Panc1 (cell line): ENCODE results near the gene NLRP1. TPM values are rescaled to one million over a fixed set of nuclear protein-coding genes. Genes with fewer than 3 reads are reported as not detected.

ENCODE experiments used
- ATAC-seq: fragments of 200-7000 bp; cut with Tn5 transposase; 2 replicates; pipeline ENCODE4 v1.9.1; 2020; ENCODE audit warnings: mild to moderate bottlenecking, moderate library complexity
- BruUV-seq: library from RNA; stranded (reverse); fragments of 400-500 nt; replicated peaks from 2 replicates; lab custom pipeline; 2021; lab: Mats Ljungman, UMichigan
- CTCF ChIA-PET: fragments of 300-600 bp; sonication (Branson Sonifier 250); formaldehyde crosslinking; loops from one replicate; lab custom pipeline; 2022; ENCODE audit warnings: antibody characterized with exemption; lab: Charles Lee
- POLR2A ChIA-PET: fragments of 300-600 bp; sonication (Branson Sonifier 250); formaldehyde crosslinking; loops from one replicate; lab custom pipeline; 2022; ENCODE audit warnings: antibody characterized with exemption; lab: Charles Lee
- DNase-seq: peaks from one replicate; pipeline ENCODE4 v3.0.0-alpha.2; 2010; ENCODE audit warnings: low read depth, low spot score
- H3K27ac ChIP-seq: 2 replicates; pipeline ENCODE4 v1.5.1; 2011; ENCODE audit warnings: mild to moderate bottlenecking, low read length, inconsistent platforms
- H3K27me3 ChIP-seq: fragments of 200-500 bp; sonication (Bioruptor generic); 2 replicates; pipeline ENCODE4 v1.6.0; 2014; ENCODE audit warnings: low read length, inconsistent platforms; ENCODE audit not compliant: control insufficient read depth, insufficient read depth
- H3K36me3 ChIP-seq: fragments of 200-500 bp; sonication (Bioruptor generic); 2 replicates; pipeline ENCODE4 v1.5.1; 2014; ENCODE audit warnings: inconsistent platforms, mild to moderate bottlenecking, low read length, moderate library complexity; ENCODE audit not compliant: control insufficient read depth, insufficient read depth
- H3K4me1 ChIP-seq: 2 replicates; pipeline ENCODE4 v1.5.1; 2011; ENCODE audit warnings: inconsistent platforms, mild to moderate bottlenecking, low read length, moderate library complexity; ENCODE audit not compliant: control insufficient read depth, insufficient read depth
- H3K4me3 ChIP-seq, 2 experiments: 2 replicates each; pipeline ENCODE4 v1.5.1; 2011 to 2012; ENCODE audit warnings: low read depth in 2 of 2, low read length in 2 of 2, mild to moderate bottlenecking in 2 of 2, inconsistent platforms in 1 of 2, moderate library complexity in 1 of 2
- H3K9me3 ChIP-seq: fragments of 200-500 bp; sonication (Bioruptor generic); 2 replicates; pipeline ENCODE4 v1.5.1; 2014; ENCODE audit warnings: low read depth, mild to moderate bottlenecking, inconsistent platforms, low read length, moderate library complexity; ENCODE audit not compliant: control insufficient read depth, insufficient read depth
- POLR2AphosphoS5 ChIP-seq: IDR thresholded peaks from 2 replicates; pipeline ENCODE4 v1.6.1; 2012; ENCODE audit warnings: mild to moderate bottlenecking, low read depth, low read length, moderate library complexity
- REST ChIP-seq, 2 experiments: IDR thresholded peaks; 2 replicates each; pipeline ENCODE4 v1.6.1; 2011 to 2012; ENCODE audit warnings: low read depth in 2 of 2, control low read depth in 1 of 2, low read length in 1 of 2, mild to moderate bottlenecking in 1 of 2, moderate library complexity in 1 of 2; ENCODE audit not compliant: insufficient read depth in 1 of 2
- SIN3A ChIP-seq: IDR thresholded peaks from 2 replicates; pipeline ENCODE4 v1.6.1; 2012; ENCODE audit warnings: low read depth, mild to moderate bottlenecking, low read length, moderate library complexity, borderline replicate concordance; ENCODE audit not compliant: insufficient read depth
- TCF7L2 ChIP-seq: IDR thresholded peaks from 2 replicates; pipeline ENCODE4 v1.6.1; 2011; ENCODE audit warnings: mild to moderate bottlenecking, low read depth, low read length, inconsistent platforms
- in situ Hi-C: cut with HindIII; loops from 2 replicates; pipeline ENCODE4 v1.10.0; 2016; ENCODE audit warnings: low sequenced_read_pairs, low pct_unique_long_range_greater_than_20kb
- intact Hi-C: fragments of 100-400 bp; cut with micrococcal nuclease; formaldehyde crosslinking; loops from one replicate; pipeline ENCODE4 v1.10.0; 2022; ENCODE audit not compliant: unreplicated experiment
- total RNA-seq: library from RNA; stranded (reverse); gene quantifications from one replicate; pipeline ENCODE4 v1.2.1, GENCODE V29; 2021; ENCODE audit not compliant: unreplicated experiment
- TF ChIP-seq, protein P1 (sequence below): fragments of 450-650 bp; IDR thresholded peaks from 2 replicates; pipeline ENCODE4 v1.5.1; 2017; ENCODE audit warnings: mild to moderate bottlenecking

Gene NLRP1
- total RNA-seq, 1 experiment from 2014 or later, result 0.57 TPM

DNA sequence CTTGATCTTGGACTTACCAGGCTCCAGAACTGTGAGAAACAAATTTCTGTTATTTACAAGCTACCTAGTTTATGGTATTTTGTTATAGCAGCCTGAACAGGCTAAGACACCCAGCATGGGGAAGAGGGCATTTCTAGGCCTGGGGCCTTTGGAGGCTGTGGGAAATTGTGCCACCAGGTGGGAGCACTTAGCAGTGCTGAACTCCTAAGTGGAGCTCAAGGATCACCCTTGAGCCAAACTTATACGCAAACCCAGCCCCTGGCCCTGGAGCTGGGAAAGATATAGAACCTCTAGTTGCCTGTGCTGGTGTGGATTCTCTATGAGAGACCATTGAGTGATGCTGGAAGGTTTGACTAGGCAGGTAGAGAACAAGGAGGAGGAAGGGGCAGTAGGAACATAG is 61.8 kb downstream of the NLRP1 start:
- Histone ChIP-seq H3K36me3 (no peaks in the 10 kb centered on the region), H3K27me3 (no peaks in the 10 kb centered on the region), H3K9me3 (no peaks in the 10 kb centered on the region), H3K27ac (no peak overlapping the region), H3K4me1 (no peaks in the 10 kb centered on the region), H3K4me3 (no peak overlapping the region)
- no peak for ATAC-seq
- in situ Hi-C loops, result no loop called here
- POLR2A ChIA-PET, result no interaction called here
- no peak for DNase-seq
- no TSS peak for BruUV-seq
- no peak for TF ChIP-seq POLR2AphosphoS5
- TF ChIP-seq, protein P1, sequence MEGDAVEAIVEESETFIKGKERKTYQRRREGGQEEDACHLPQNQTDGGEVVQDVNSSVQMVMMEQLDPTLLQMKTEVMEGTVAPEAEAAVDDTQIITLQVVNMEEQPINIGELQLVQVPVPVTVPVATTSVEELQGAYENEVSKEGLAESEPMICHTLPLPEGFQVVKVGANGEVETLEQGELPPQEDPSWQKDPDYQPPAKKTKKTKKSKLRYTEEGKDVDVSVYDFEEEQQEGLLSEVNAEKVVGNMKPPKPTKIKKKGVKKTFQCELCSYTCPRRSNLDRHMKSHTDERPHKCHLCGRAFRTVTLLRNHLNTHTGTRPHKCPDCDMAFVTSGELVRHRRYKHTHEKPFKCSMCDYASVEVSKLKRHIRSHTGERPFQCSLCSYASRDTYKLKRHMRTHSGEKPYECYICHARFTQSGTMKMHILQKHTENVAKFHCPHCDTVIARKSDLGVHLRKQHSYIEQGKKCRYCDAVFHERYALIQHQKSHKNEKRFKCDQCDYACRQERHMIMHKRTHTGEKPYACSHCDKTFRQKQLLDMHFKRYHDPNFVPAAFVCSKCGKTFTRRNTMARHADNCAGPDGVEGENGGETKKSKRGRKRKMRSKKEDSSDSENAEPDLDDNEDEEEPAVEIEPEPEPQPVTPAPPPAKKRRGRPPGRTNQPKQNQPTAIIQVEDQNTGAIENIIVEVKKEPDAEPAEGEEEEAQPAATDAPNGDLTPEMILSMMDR, result no peak
- no peak for TF ChIP-seq TCF7L2
- TF ChIP-seq SIN3A, result no peak
- TF ChIP-seq REST (IDR thresholded peaks at IDR 0.05; ENCODE audit: insufficient read depth in 1 of 2, low read depth in 2 of 2, low read length in 1 of 2), result no peak
- CTCF ChIA-PET, result no interaction called here
- intact Hi-C loops, result no loop called here

GRCh38 chr17:5516060-5516792 is 68.1 kb downstream of the NLRP1 start:
- ChIA-PET CTCF (no interaction called here), POLR2A (no interaction called here)
- peak; percentile 91 for DNase-seq
- in situ Hi-C loops, result no loop called here
- intact Hi-C loops, result no loop called here
- Histone ChIP-seq H3K27me3 (no peaks in the 10 kb centered on the region), H3K27ac (no peak overlapping the region), H3K4me1 (no peaks in the 10 kb centered on the region), H3K36me3 (no peaks in the 10 kb centered on the region), H3K9me3 (no peaks in the 10 kb centered on the region), H3K4me3 (no peak overlapping the region)
- peak; percentile 90 for ATAC-seq
- BruUV-seq, result no TSS peak
- TF ChIP-seq TCF7L2 (no peak), REST (IDR thresholded peaks at IDR 0.05; ENCODE audit: insufficient read depth in 1 of 2, low read depth in 2 of 2, low read length in 1 of 2) (no peak), SIN3A (no peak), POLR2AphosphoS5 (no peak)
- TF ChIP-seq, protein P1, result no peak
